Fibroblast of the aortic adventitia (primary cell): ENCODE results near the gene FOSL1. TPM values are rescaled to one million over a fixed set of nuclear protein-coding genes. Genes with fewer than 3 reads are reported as not detected.

ENCODE experiments used
- DNase-seq: peaks from one replicate; pipeline ENCODE4 v3.0.0-alpha.2; 2010; ENCODE audit warnings: low read depth
- H3K4me3 ChIP-seq: 2 replicates; pipeline ENCODE4 v1.5.1; 2011; ENCODE audit warnings: low read depth, mild to moderate bottlenecking, control low read depth, low read length, moderate library complexity
- total RNA-seq: library from RNA; depleted of rRNA; stranded (reverse); fragments of >200 nt; gene quantifications from 2 replicates; pipeline ENCODE4 v1.2.3, GENCODE V29; 2012; ENCODE audit warnings: low replicate concordance
- TF ChIP-seq, protein P1 (sequence below): IDR thresholded peaks from 2 replicates; pipeline ENCODE4 v1.5.1; 2011; ENCODE audit warnings: mild to moderate bottlenecking, low read length, control low read depth, inconsistent platforms; ENCODE audit not compliant: insufficient read depth

Gene FOSL1
- total RNA-seq, 1 donor, result 73.9 TPM

DNA sequence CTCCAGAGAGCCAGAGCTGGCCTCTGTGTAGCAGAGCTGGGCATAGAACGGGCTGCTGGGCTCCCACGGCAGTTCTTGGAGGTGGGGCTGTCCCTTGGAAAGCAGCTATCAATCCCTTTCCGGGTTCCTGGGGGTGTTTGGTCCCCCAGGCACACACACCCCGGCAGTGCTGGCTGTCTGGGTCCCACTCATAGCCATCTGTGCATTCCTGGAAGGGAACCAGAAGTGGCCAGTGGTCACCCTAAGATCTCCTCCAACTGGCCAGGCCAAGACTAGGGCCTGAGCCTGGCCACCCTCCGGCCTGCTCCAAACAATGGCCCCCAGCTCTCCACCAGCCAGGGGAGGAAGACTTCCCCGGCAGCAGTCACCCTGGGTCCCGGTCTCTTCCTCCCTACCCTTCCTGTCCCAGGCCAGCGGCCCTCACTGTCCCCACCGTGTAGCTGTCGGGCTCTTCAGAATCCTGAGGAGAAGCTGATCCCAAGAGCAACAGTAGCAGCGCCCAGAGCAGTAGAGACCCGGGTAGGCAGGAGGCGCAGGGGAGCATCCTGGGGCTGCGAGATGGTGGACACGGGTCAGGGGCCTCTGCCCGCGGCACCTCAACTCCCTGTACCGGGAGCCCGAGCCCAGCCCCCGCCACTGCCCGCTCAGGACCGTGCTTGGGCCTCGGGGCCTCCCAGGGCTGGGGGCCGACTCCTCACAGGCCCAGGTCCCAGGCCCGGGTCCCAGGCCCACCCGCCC lies 28.2 kb downstream of the FOSL1 start:
- no peak for DNase-seq
- H3K4me3 ChIP-seq, result peak overlapping the region; percentile 67
- TF ChIP-seq, protein P1, sequence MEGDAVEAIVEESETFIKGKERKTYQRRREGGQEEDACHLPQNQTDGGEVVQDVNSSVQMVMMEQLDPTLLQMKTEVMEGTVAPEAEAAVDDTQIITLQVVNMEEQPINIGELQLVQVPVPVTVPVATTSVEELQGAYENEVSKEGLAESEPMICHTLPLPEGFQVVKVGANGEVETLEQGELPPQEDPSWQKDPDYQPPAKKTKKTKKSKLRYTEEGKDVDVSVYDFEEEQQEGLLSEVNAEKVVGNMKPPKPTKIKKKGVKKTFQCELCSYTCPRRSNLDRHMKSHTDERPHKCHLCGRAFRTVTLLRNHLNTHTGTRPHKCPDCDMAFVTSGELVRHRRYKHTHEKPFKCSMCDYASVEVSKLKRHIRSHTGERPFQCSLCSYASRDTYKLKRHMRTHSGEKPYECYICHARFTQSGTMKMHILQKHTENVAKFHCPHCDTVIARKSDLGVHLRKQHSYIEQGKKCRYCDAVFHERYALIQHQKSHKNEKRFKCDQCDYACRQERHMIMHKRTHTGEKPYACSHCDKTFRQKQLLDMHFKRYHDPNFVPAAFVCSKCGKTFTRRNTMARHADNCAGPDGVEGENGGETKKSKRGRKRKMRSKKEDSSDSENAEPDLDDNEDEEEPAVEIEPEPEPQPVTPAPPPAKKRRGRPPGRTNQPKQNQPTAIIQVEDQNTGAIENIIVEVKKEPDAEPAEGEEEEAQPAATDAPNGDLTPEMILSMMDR, result peak; percentile 43

DNA sequence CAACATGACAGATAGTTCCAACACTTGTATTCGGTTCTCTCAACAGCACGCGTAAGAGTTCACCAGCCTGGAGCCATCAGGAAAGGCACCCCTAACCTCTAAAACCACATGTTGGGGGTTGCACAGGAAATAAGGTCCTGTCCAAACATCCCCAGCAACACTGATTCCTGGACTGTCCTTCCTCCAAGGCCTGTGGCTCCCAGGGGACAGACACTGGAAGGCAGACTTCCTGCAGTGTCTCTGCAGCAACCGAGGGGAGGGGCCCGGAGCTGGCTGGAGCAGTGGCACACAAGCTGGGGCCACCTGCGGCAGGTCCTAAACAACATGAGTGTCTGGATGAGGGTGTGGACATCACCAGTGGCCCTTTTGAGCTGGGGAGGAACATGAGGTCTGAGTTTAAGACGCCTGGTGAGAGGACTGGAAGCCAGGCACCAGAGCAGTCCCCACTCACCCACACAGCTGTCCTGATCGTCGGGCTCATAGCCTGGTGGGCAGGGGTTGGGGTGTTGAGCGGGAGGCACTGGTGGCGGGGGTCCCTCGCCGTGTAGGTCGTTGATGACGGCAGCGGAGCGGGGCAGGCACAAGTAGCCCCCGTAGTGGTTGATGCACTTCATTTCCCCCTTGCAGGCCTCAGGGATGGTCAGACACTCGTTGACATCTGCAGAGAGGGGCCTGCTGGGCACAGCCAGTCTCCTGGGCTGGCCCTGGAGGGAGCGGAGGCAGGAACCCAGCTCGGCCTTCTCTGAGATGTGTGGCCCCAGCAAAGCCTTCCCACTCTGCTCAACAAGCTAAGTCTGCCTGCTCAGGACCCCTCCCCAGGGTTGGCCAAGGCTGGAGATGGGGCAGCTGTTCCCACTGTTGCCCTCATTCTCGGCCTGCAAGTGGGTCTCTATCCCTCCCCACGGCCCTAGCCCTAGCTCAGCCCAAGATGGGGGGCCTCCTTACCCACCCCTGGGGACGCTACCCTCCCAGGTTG lies 29.2 kb downstream of the FOSL1 start:
- TF ChIP-seq, protein P1, result no peak
- no peak for DNase-seq
- peak overlapping the region; percentile 67 for H3K4me3 ChIP-seq

DNA sequence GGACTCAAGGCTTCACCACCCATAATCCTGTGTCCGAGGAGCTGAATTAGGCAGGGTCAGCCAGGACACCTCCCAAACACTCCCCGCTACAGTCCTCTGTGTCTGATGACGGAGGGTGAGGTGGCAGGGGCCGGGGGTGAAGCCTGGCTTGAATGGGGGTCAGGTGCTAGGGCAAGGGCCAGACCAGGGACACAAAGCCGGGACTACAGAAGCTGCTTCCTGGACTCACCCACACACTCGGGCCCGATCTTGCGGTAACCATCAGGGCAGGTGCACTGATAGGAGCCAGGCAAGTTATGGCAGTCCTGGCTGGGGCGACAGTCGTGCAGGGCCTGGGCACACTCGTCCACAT lies 29.9 kb downstream of the FOSL1 start:
- TF ChIP-seq, protein P1, result no peak
- no peak overlapping the region for H3K4me3 ChIP-seq
- no peak for DNase-seq

DNA sequence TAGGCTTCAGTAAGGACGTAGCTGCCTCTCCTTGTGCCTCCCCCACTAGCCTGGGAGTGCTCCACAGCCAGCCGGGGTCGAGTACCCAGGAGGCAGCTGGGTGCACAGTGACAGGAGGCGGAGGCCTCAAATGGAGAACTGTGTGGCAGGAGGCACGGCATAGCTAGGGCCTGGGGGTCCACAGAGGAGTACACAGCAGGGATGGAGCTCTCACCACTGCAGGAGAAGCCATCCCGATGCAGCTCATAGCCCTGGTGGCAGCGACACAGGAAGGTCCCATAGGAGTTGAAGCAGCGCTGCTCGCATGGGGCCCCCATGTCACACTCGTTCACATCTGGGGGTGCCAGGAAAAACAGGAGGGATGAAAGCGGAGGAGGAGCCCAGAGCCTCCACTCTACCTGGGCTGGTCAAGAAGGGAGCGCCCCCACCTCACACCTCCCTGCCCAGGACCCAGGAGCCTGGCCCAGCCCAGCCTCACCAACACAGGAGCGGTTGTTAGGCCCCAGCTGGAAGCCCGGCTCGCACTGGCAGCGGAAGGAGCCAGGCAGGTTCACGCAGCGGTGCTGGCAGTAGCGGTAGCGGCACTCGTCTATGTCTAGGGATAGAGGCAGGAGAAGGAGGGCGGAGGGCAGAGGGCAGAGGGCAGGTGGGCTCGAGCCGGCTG lies 30.4 kb downstream of the FOSL1 start:
- H3K4me3 ChIP-seq, result no peak overlapping the region
- TF ChIP-seq, protein P1, result no peak
- no peak for DNase-seq

DNA sequence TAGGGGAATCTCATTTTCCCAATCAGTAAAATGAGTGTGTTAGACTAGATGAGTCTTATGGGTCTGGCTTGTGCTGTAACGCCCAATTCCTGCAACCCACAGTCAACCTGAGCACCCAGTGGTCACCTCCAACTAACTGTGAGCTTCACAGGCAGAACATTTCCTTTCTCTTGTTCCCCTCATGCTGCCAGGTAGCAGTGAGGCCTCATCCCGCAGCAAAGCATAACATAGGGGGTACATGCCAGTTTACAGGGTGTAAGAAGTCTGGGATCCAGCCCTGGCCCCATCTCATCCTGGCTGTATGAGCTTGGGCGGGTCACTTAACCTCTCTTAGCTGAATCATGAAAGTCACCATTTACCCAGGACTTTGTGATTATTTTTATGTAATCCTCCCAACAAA lies 31.3 kb downstream of the FOSL1 start:
- H3K4me3 ChIP-seq, result no peak overlapping the region

DNA sequence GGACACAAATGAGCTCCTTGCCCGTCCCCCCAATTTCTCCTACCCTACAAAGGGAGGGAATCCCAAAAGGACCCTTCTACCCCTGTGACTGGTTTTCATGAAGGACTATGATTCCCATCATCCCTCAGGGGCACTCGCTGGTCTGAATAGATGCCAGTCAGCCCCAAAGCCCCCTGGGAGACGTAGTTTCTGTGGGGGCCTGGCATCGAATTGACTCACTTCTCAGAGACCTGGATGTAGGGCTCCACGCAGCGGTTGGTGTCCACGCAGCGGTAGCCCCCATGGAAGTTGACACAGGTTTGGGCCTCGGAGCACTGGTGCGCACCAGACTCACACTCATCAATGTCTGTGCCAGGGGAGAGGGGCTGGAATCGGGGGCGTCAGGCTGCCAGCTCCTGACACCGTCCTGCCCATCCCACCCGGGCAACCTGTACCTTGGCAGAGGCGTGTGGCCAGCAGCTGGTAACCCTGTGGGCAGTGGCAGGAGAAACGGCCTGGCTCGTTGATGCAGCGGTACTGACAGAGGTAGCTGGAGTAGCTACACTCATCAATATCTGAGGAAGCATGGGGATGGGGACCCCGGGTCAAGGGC lies 32.0 kb downstream of the FOSL1 start:
- no peak for DNase-seq
- TF ChIP-seq, protein P1, result no peak
- H3K4me3 ChIP-seq, result no peak overlapping the region

More for the DNA sequence above, 31.3 kb downstream of the FOSL1 start:
- no peak for DNase-seq
- TF ChIP-seq, protein P1, result no peak
